Naive thymus-derived CD8-positive, alpha-beta T cell (primary cell): ENCODE data around the gene MECP2. TPM values are rescaled to one million over a fixed set of nuclear protein-coding genes. Genes with fewer than 3 reads are reported as not detected.

Source experiments
- ATAC-seq, 2 donors: fragments of 150-1000 bp; cut with Tn5 transposase in 1 of 2; sonication (Bioruptor Pico), chemical (Tn5 transposase) in 1 of 2; 1 replicate in 1 of 2; 2 replicates in 1 of 2; pipeline ENCODE4 v1.10.0; 2021; ENCODE audit warnings: mild to moderate bottlenecking in 2 of 2, moderate library complexity in 2 of 2
- POLR2A ChIA-PET: fragments of 350-600 bp; sonication (Branson Sonifier 250); formaldehyde crosslinking; loops from one replicate; lab custom pipeline; 2021; ENCODE audit warnings: antibody characterized with exemption; lab: Charles Lee
- DNase-seq, 10 donors: peaks; one replicate each; pipeline versions ENCODE4 v3.0.0 to v3.0.0-alpha.2; 2020 to 2022
- H3K27ac Mint-ChIP-seq, 10 donors: one replicate each; pipeline ENCODE4 v1.8.0; 2020 to 2022; ENCODE audit warnings: mild to moderate bottlenecking in 10 of 10, mixed read lengths in 10 of 10, moderate library complexity in 4 of 10, inconsistent platforms in 1 of 10
- H3K27me3 Mint-ChIP-seq, 5 donors: one replicate each; pipeline ENCODE4 v1.8.0; 2021 to 2022; ENCODE audit warnings: mixed read lengths in 5 of 5
- H3K36me3 Mint-ChIP-seq, 3 donors: one replicate each; pipeline ENCODE4 v1.8.0; 2020 to 2022; ENCODE audit warnings: mixed read lengths in 3 of 3, mild to moderate bottlenecking in 2 of 3, inconsistent platforms in 1 of 3
- H3K4me1 Mint-ChIP-seq, 4 donors: one replicate each; pipeline ENCODE4 v1.8.0; 2021 to 2022; ENCODE audit warnings: mixed read lengths in 4 of 4
- H3K4me3 Mint-ChIP-seq, 10 donors: one replicate each; pipeline ENCODE4 v1.8.0; 2020 to 2022; ENCODE audit warnings: mild to moderate bottlenecking in 10 of 10, mixed read lengths in 10 of 10, moderate library complexity in 6 of 10, inconsistent platforms in 1 of 10
- H3K9me3 Mint-ChIP-seq, 9 donors: one replicate each; pipeline ENCODE4 v1.8.0; 2020 to 2022; ENCODE audit warnings: mixed read lengths in 9 of 9, mild to moderate bottlenecking in 3 of 9, inconsistent platforms in 1 of 9, moderate library complexity in 1 of 9
- polyA plus RNA-seq, 3 donors: library from polyadenylated mRNA; unstranded; fragments of 300-500 nt; fragmentation: Illumina TruSeq; gene quantifications; one replicate each; pipeline ENCODE4 v1.2.3, GENCODE V29; 2021
- total RNA-seq, 8 experiments: library from RNA in 2 of 8; stranded (reverse) in 2 of 8; gene quantifications; one replicate each; pipeline ENCODE4 v1.2.3 and lab custom pipeline; 2021 to 2026

Gene MECP2
- total and polyA plus RNA-seq, 5 experiments from 2014 or later, result 12.0 to 88.3 (median 22.2) TPM

- no peaks in the 10 kb centered on the region for H3K36me3 Mint-ChIP-seq
- H3K27me3 Mint-ChIP-seq, result no peaks in the 10 kb centered on the region
- ATAC-seq (no peak), DNase-seq (no peak)
- no peak overlapping the region for H3K4me3 Mint-ChIP-seq
- peaks cover 0 to 2% (median 0%) of the 10 kb centered on the region in 9 donors for H3K9me3 Mint-ChIP-seq
- POLR2A ChIA-PET, result interaction anchor here (0.7 to 0.9 kb wide), 2 partner anchors 19 to 50 kb away, joined by 3 to 4 read pairs; no protein-coding TSS in a partner anchor
- H3K4me1 Mint-ChIP-seq, result peaks cover 3 to 27% (median 19%) of the 10 kb centered on the region in 4 donors
- H3K27ac Mint-ChIP-seq, result no peak overlapping the region
Observed at GRCh38 chrX:153993978-153994377, 103.5 kb downstream of the MECP2 start.

GRCh38 chrX:153993079-153993478 is 104.4 kb downstream of the MECP2 start:
- no peak for ATAC-seq
- Mint-ChIP-seq H3K36me3 (no peaks in the 10 kb centered on the region), H3K27ac (peak overlapping the region in 2 of 10 donors; percentile 33 to 57)

GRCh38 chrX:153992180-153992579 is 105.3 kb downstream of the MECP2 start:
- Mint-ChIP-seq H3K27me3 (no peaks in the 10 kb centered on the region), H3K4me1 (peaks cover 3 to 32% (median 20%) of the 10 kb centered on the region in 4 donors)
- ATAC-seq, result no peak

More at GRCh38 chrX:153993079-153993478, 104.4 kb downstream of the MECP2 start:
- H3K9me3 Mint-ChIP-seq, result peaks cover 0 to 2% (median 0%) of the 10 kb centered on the region in 9 donors
- H3K27me3 Mint-ChIP-seq, result no peaks in the 10 kb centered on the region
- H3K4me1 Mint-ChIP-seq, result peaks cover 3 to 29% (median 20%) of the 10 kb centered on the region in 4 donors
- POLR2A ChIA-PET, result interaction anchor here (0.9 kb wide), 1 partner anchor 20 kb away, joined by 3 read pairs; no protein-coding TSS in a partner anchor
- no peak for DNase-seq
- peak overlapping the region in 1 of 10 donors; percentile 19 for H3K4me3 Mint-ChIP-seq

GRCh38 chrX:153991013-153991580 is 106.4 kb downstream of the MECP2 start:
- POLR2A ChIA-PET, result interaction anchor here (1.7 to 1.9 kb wide), 2 partner anchors 10 to 22 kb away, joined by 7 read pairs; no protein-coding TSS in a partner anchor
- Mint-ChIP-seq H3K27ac (peak overlapping the region in 9 of 10 donors; percentile 29 to 92 (median 77)), H3K27me3 (no peaks in the 10 kb centered on the region), H3K4me1 (peaks cover 3 to 39% (median 23%) of the 10 kb centered on the region in 4 donors), H3K9me3 (peaks cover 0 to 2% (median 0%) of the 10 kb centered on the region in 9 donors), H3K36me3 (no peaks in the 10 kb centered on the region), H3K4me3 (peak overlapping the region in 5 of 10 donors; percentile 39 to 70 (median 58))
- no peak for DNase-seq
- ATAC-seq, result no peak

More at GRCh38 chrX:153992180-153992579, 105.3 kb downstream of the MECP2 start:
- H3K27ac Mint-ChIP-seq, result peak overlapping the region in 1 of 10 donors; percentile 48
- no peaks in the 10 kb centered on the region for H3K36me3 Mint-ChIP-seq
- POLR2A ChIA-PET, result interaction anchor here (0.8 to 1.9 kb wide), 2 partner anchors 11 to 21 kb away, joined by 7 to 10 read pairs; partner anchors contain the start of gene HCFC1
- no peak for DNase-seq
- H3K9me3 Mint-ChIP-seq, result peaks cover 0 to 2% (median 0%) of the 10 kb centered on the region in 9 donors
- H3K4me3 Mint-ChIP-seq, result no peak overlapping the region

GRCh38 chrX:153989973-153990655 is 107.4 kb downstream of the MECP2 start:
- Mint-ChIP-seq H3K27ac (peak overlapping the region; percentile 78 to 92 (median 90)), H3K4me3 (peak overlapping the region; percentile 50 to 85 (median 71)), H3K4me1 (peaks cover 3 to 40% (median 24%) of the 10 kb centered on the region in 4 donors), H3K9me3 (peaks cover 0 to 2% (median 0%) of the 10 kb centered on the region in 9 donors), H3K36me3 (no peaks in the 10 kb centered on the region), H3K27me3 (no peaks in the 10 kb centered on the region)
- POLR2A ChIA-PET, result interaction anchor here (0.7 to 1.8 kb wide), 10 partner anchors 9 to 63 kb away, joined by 3 to 11 read pairs (median 4); partner anchors contain the start of genes HCFC1 and TMEM187
- DNase-seq (peak in 3 of 10 donors; percentile 36 to 55 (median 54)), ATAC-seq (peak; percentile 59 to 74)

GRCh38 chrX:153988493-153988892 is 109.0 kb downstream of the MECP2 start:
- H3K4me3 Mint-ChIP-seq, result no peak overlapping the region
- peaks cover 7 to 54% (median 37%) of the 10 kb centered on the region in 4 donors for H3K4me1 Mint-ChIP-seq
- peaks cover 0 to 2% (median 0%) of the 10 kb centered on the region in 9 donors for H3K9me3 Mint-ChIP-seq
- H3K27ac Mint-ChIP-seq, result peak overlapping the region in 3 of 10 donors; percentile 43 to 70 (median 67)
- DNase-seq (no peak), ATAC-seq (no peak)
- POLR2A ChIA-PET, result interaction anchor here (0.6 kb wide), 1 partner anchor 102 kb away, joined by 4 read pairs; no protein-coding TSS in a partner anchor
- no peaks in the 10 kb centered on the region for H3K36me3 Mint-ChIP-seq
- no peaks in the 10 kb centered on the region for H3K27me3 Mint-ChIP-seq

GRCh38 chrX:153984351-153985178 is 113.0 kb downstream of the MECP2 start:
- Mint-ChIP-seq H3K36me3 (no peaks in the 10 kb centered on the region), H3K4me3 (peak overlapping the region; percentile 63 to 86 (median 82)), H3K4me1 (peaks cover 15 to 60% (median 47%) of the 10 kb centered on the region in 4 donors), H3K27me3 (no peaks in the 10 kb centered on the region), H3K9me3 (no peaks in the 10 kb centered on the region), H3K27ac (peak overlapping the region; percentile 79 to 98 (median 97))
- ATAC-seq (peak; percentile 50 to 62), DNase-seq (peak in 5 of 10 donors; percentile 24 to 70 (median 46))
- POLR2A ChIA-PET, result interaction anchor here (1.1 to 4.6 kb wide), 6 partner anchors 12 to 111 kb away, joined by 3 to 69 read pairs (median 7); partner anchors contain the start of genes HCFC1, IRAK1 and TMEM187

GRCh38 chrX:153983321-153983801 is 114.2 kb downstream of the MECP2 start:
- Mint-ChIP-seq H3K9me3 (no peaks in the 10 kb centered on the region), H3K4me1 (peaks cover 15 to 56% (median 44%) of the 10 kb centered on the region in 4 donors), H3K27ac (peak overlapping the region; percentile 53 to 98 (median 96)), H3K4me3 (peak overlapping the region in 9 of 10 donors; percentile 53 to 76 (median 67)), H3K27me3 (no peaks in the 10 kb centered on the region), H3K36me3 (no peaks in the 10 kb centered on the region)
- POLR2A ChIA-PET, result interaction anchor here (2.8 to 4.6 kb wide), 3 partner anchors 10 to 15 kb away, joined by 16 to 69 read pairs (median 55); partner anchors contain the start of genes HCFC1 and TMEM187
- peak in 1 of 2 donors; percentile 1 for ATAC-seq
- DNase-seq, result no peak

GRCh38 chrX:153981771-153982533 is 115.6 kb downstream of the MECP2 start:
- Mint-ChIP-seq H3K4me3 (peak overlapping the region; percentile 52 to 80 (median 73)), H3K36me3 (no peaks in the 10 kb centered on the region), H3K4me1 (peaks cover 15 to 51% (median 40%) of the 10 kb centered on the region in 4 donors), H3K9me3 (no peaks in the 10 kb centered on the region), H3K27ac (peak overlapping the region; percentile 87 to 98 (median 96)), H3K27me3 (no peaks in the 10 kb centered on the region)
- POLR2A ChIA-PET, result interaction anchor here (0.6 to 3.4 kb wide), 9 partner anchors 8 to 416 kb away, joined by 3 to 55 read pairs (median 5); partner anchors contain the start of genes HCFC1, IRAK1, RPL10 and TMEM187
- DNase-seq (peak in 8 of 10 donors; percentile 28 to 70 (median 51)), ATAC-seq (peak; percentile 36 to 50)

- Mint-ChIP-seq H3K27ac (peak overlapping the region; percentile 87 to 98 (median 95)), H3K4me1 (peaks cover 15 to 48% (median 38%) of the 10 kb centered on the region in 4 donors), H3K27me3 (no peaks in the 10 kb centered on the region), H3K36me3 (no peaks in the 10 kb centered on the region), H3K9me3 (no peaks in the 10 kb centered on the region), H3K4me3 (peak overlapping the region; percentile 52 to 80 (median 73))
- ATAC-seq (no peak), DNase-seq (no peak)
- POLR2A ChIA-PET, result interaction anchor here (0.6 to 3.4 kb wide), 11 partner anchors 9 to 795 kb away, joined by 3 to 55 read pairs (median 5); partner anchors contain the start of genes HCFC1, IRAK1, RPL10 and TMEM187
Observed at GRCh38 chrX:153981231-153981630, 116.3 kb downstream of the MECP2 start.
